A204.1 (cell line): Measurements from ENCODE around the gene GLB1L.
"Not testable (repeated sequence)": the region's sequence is repeated elsewhere in the genome, so short reads cannot be mapped to it uniquely, and the experiment has no call there.

Source experiments
- FAIRE-seq: peaks from 2 replicates; lab custom pipeline; 2012; peaks lifted over from hg19 to GRCh38; lab: Jason Lieb, UNC

Gene GLB1L

GRCh38 chr2:219205981-219206327, 39.3 kb downstream of the GLB1L start:
- no peak for FAIRE-seq

- FAIRE-seq: no peak
These were observed 40.1 kb downstream of the GLB1L start for GRCh38 chr2:219205165-219205538.

GRCh38 chr2:219204425-219205164, 40.6 kb downstream of the GLB1L start:
- FAIRE-seq: no peak

- FAIRE-seq: not testable (repeated sequence)
These were observed 43.9 kb downstream of the GLB1L start for GRCh38 chr2:219201331-219201730.

- not testable (repeated sequence) for FAIRE-seq
These were observed 44.5 kb downstream of the GLB1L start for GRCh38 chr2:219200502-219201326.

- FAIRE-seq: no peak
These were observed 45.6 kb downstream of the GLB1L start for GRCh38 chr2:219199470-219200211.

GRCh38 chr2:219198974-219199373, 46.3 kb downstream of the GLB1L start:
- FAIRE-seq: no peak

GRCh38 chr2:219197388-219197787, 47.9 kb downstream of the GLB1L start:
- no peak for FAIRE-seq

- FAIRE-seq: no peak
These were observed 58.3 kb downstream of the GLB1L start for GRCh38 chr2:219186754-219187456.
